Hepatocyte (in vitro differentiated cells): ENCODE data around the gene HOXC9. TPM values are rescaled to one million over a fixed set of nuclear protein-coding genes. Genes with fewer than 3 reads are reported as not detected.

Source experiments
- DNase-seq: peaks from one replicate; pipeline ENCODE4 v3.0.0-alpha.2; 2016; ENCODE audit warnings: low spot score
- H2AFZ ChIP-seq: fragments of 200-600 bp; sonication (generic); 2 replicates; pipeline ENCODE4 v1.6.0; 2016; ENCODE audit warnings: antibody characterized with exemption, mild to moderate bottlenecking
- H3K27ac ChIP-seq: fragments of 200-600 bp; sonication (generic); 2 replicates; pipeline ENCODE4 v1.5.1; 2016; ENCODE audit warnings: mild to moderate bottlenecking
- H3K27me3 ChIP-seq: fragments of 200-600 bp; sonication (generic); 2 replicates; pipeline ENCODE4 v1.6.1; 2016
- H3K36me3 ChIP-seq: fragments of 200-600 bp; sonication (generic); replicated peaks from 2 replicates; pipeline ENCODE4 v1.5.1; 2016; ENCODE audit warnings: low read depth; ENCODE audit not compliant: insufficient read depth
- H3K4me1 ChIP-seq: fragments of 200-600 bp; sonication (generic); 2 replicates; pipeline ENCODE4 v1.5.1; 2016; ENCODE audit warnings: mild to moderate bottlenecking, moderate library complexity; ENCODE audit not compliant: insufficient read depth
- H3K4me2 ChIP-seq: fragments of 200-600 bp; sonication (generic); 2 replicates; pipeline ENCODE4 v1.6.0; 2016
- H3K4me3 ChIP-seq: fragments of 200-600 bp; sonication (generic); 2 replicates; pipeline ENCODE4 v1.5.1; 2016; ENCODE audit warnings: mild to moderate bottlenecking
- H3K79me2 ChIP-seq: fragments of 200-600 bp; sonication (generic); 2 replicates; pipeline ENCODE4 v1.6.0; 2017; ENCODE audit warnings: mild to moderate bottlenecking
- H3K9me2 ChIP-seq: fragments of 200-600 bp; sonication (generic); replicated peaks from 2 replicates; pipeline ENCODE4 v1.6.0; 2017; ENCODE audit warnings: mild to moderate bottlenecking; ENCODE audit not compliant: insufficient read depth
- H3K9me3 ChIP-seq: fragments of 200-600 bp; sonication (generic); 2 replicates; pipeline ENCODE4 v1.5.1; 2016; ENCODE audit warnings: low read depth, mild to moderate bottlenecking
- H4K20me1 ChIP-seq: fragments of 200-600 bp; sonication (generic); 2 replicates; pipeline ENCODE4 v1.6.0; 2016; ENCODE audit warnings: mild to moderate bottlenecking; ENCODE audit not compliant: insufficient read depth, poor library complexity, severe bottlenecking
- CTCF ChIP-seq: fragments of 200-600 bp; sonication (generic); IDR thresholded peaks from 2 replicates; pipeline ENCODE4 v1.5.1; 2016; ENCODE audit warnings: antibody characterized with exemption, mild to moderate bottlenecking; ENCODE audit not compliant: poor library complexity
- EZH2 ChIP-seq: fragments of 200-600 bp; sonication (generic); IDR thresholded peaks from 2 replicates; pipeline ENCODE4 v1.6.1; 2016; ENCODE audit warnings: antibody characterized with exemption, mild to moderate bottlenecking, borderline replicate concordance
- EZH2phosphoT487 ChIP-seq: fragments of 200-600 bp; sonication (generic); IDR thresholded peaks from one replicate; pipeline ENCODE4 v1.6.1; 2018; ENCODE audit warnings: antibody characterized with exemption, mild to moderate bottlenecking, low read depth, moderate library complexity; ENCODE audit not compliant: unreplicated experiment, severe bottlenecking
- WGBS: methylation state at CpG from one replicate; pipeline ENCODE4 v1.1.6; 2016; ENCODE audit warnings: low lambda C conversion rate; ENCODE audit errors: missing lambda C conversion rate; 5-methylcytosine and 5-hydroxymethylcytosine counted together
- polyA plus RNA-seq: library from polyadenylated mRNA; unstranded; fragments of >200 nt; fragmentation: Nextera tagmentation; extraction: Ambion mirVana; gene quantifications from 2 replicates; pipeline ENCODE4 v1.2.1, GENCODE V29; 2016
- total RNA-seq: library from RNA; depleted of rRNA; stranded (reverse); fragments of >200 nt; gene quantifications from 2 replicates; pipeline ENCODE4 v1.2.3, GENCODE V29; 2014

The HOXC9 gene
- total and polyA plus RNA-seq, 2 experiments from 2014 or later: 0.10 to 4.1 TPM

GRCh38 chr12:53966385-53967133 is 33.4 kb upstream of the HOXC9 start:
- H2AFZ ChIP-seq: peak overlapping the region; percentile 38
- no peaks in the 10 kb centered on the region for H3K36me3 ChIP-seq
- H3K79me2 ChIP-seq: no peaks in the 10 kb centered on the region
- H3K4me3 ChIP-seq: no peak overlapping the region
- WGBS: 9% methylated on average over 36 of the region's 36 CpGs
- H3K4me2 ChIP-seq: peak overlapping the region; percentile 69
- H4K20me1 ChIP-seq: no peaks in the 10 kb centered on the region
- H3K4me1 ChIP-seq: no peaks in the 10 kb centered on the region
- peak overlapping the region; percentile 63 for H3K27ac ChIP-seq
- no peak for TF ChIP-seq CTCF
- peak; percentile 64 for TF ChIP-seq EZH2phosphoT487
- peak; percentile 99 for TF ChIP-seq EZH2
- no peak for DNase-seq
- peaks cover 100% of the 10 kb centered on the region for H3K27me3 ChIP-seq
- no peaks in the 10 kb centered on the region for H3K9me2 ChIP-seq
- no peaks in the 10 kb centered on the region for H3K9me3 ChIP-seq

GRCh38 chr12:53967421-53967925 is 32.5 kb upstream of the HOXC9 start:
- no peak for TF ChIP-seq EZH2
- no peak for TF ChIP-seq CTCF
- TF ChIP-seq EZH2phosphoT487: no peak
- Histone ChIP-seq H4K20me1 (no peaks in the 10 kb centered on the region), H3K9me2 (no peaks in the 10 kb centered on the region), H2AFZ (no peak overlapping the region), H3K27ac (peak overlapping the region; percentile 63), H3K4me1 (no peaks in the 10 kb centered on the region), H3K4me3 (no peak overlapping the region), H3K4me2 (peak overlapping the region; percentile 69), H3K79me2 (no peaks in the 10 kb centered on the region), H3K9me3 (no peaks in the 10 kb centered on the region), H3K27me3 (peaks cover 100% of the 10 kb centered on the region), H3K36me3 (no peaks in the 10 kb centered on the region)
- WGBS: 29% methylated on average over 5 of the region's 5 CpGs
- no peak for DNase-seq

GRCh38 chr12:53968214-53969127 is 31.5 kb upstream of the HOXC9 start:
- Histone ChIP-seq H3K9me3 (no peaks in the 10 kb centered on the region), H3K79me2 (no peaks in the 10 kb centered on the region), H3K36me3 (no peaks in the 10 kb centered on the region), H2AFZ (no peak overlapping the region), H3K4me1 (no peaks in the 10 kb centered on the region), H3K27ac (peak overlapping the region; percentile 63), H3K4me3 (no peak overlapping the region), H3K4me2 (peak overlapping the region; percentile 69), H4K20me1 (no peaks in the 10 kb centered on the region), H3K27me3 (peaks cover 100% of the 10 kb centered on the region), H3K9me2 (no peaks in the 10 kb centered on the region)
- 27% methylated on average over 24 of the region's 24 CpGs for WGBS
- TF ChIP-seq EZH2 (no peak), EZH2phosphoT487 (no peak), CTCF (no peak)
- no peak for DNase-seq
